LNCaP clone FGC (cell line): ENCODE results near the gene GDF10.

Source experiments
- DNase-seq: peaks from one replicate; pipeline ENCODE4 v3.0.0-alpha.2; 2011; ENCODE audit warnings: low read depth
- H3K4me3 ChIP-seq: 2 replicates; pipeline ENCODE4 v1.5.1; 2011; ENCODE audit warnings: mild to moderate bottlenecking, low read depth, low read length, control low read depth
- CTCF ChIP-seq: IDR thresholded peaks from 2 replicates; pipeline ENCODE4 v1.5.1; 2012; ENCODE audit warnings: mild to moderate bottlenecking; ENCODE audit not compliant: control insufficient read depth, insufficient read depth; ENCODE audit errors: extremely low read depth

GDF10 gene

GRCh38 chr10:47334466-47335295 is 34.7 kb downstream of the GDF10 start:
- TF ChIP-seq CTCF: no peak
- H3K4me3 ChIP-seq: no peak overlapping the region
- DNase-seq: no peak

GRCh38 chr10:47335906-47336305 is 35.9 kb downstream of the GDF10 start:
- no peak for TF ChIP-seq CTCF
- H3K4me3 ChIP-seq: no peak overlapping the region
- no peak for DNase-seq

GRCh38 chr10:47336387-47337134 is 36.6 kb downstream of the GDF10 start:
- no peak for DNase-seq
- no peak overlapping the region for H3K4me3 ChIP-seq
- TF ChIP-seq CTCF: no peak

GRCh38 chr10:47337310-47337709 is 37.3 kb downstream of the GDF10 start:
- TF ChIP-seq CTCF: no peak

GRCh38 chr10:47339186-47339735 is 39.3 kb downstream of the GDF10 start:
- TF ChIP-seq CTCF: no peak
- DNase-seq: no peak
- no peak overlapping the region for H3K4me3 ChIP-seq

More at GRCh38 chr10:47337310-47337709, 37.3 kb downstream of the GDF10 start:
- DNase-seq: no peak
- H3K4me3 ChIP-seq: no peak overlapping the region

- no peak for DNase-seq
- no peak overlapping the region for H3K4me3 ChIP-seq
- TF ChIP-seq CTCF: no peak
These were observed 40.0 kb downstream of the GDF10 start for GRCh38 chr10:47339759-47340607.
